ENCODE results near the gene DDR1. TPM values are rescaled to one million over a fixed set of nuclear protein-coding genes. Genes with fewer than 3 reads are reported as not detected.
"Not testable (repeated sequence)": the region's sequence is repeated elsewhere in the genome, so short reads cannot be mapped to it uniquely, and the experiment has no call there.

The DDR1 gene
- polyA plus RNA-seq, 1 donor: 167 TPM

DNA sequence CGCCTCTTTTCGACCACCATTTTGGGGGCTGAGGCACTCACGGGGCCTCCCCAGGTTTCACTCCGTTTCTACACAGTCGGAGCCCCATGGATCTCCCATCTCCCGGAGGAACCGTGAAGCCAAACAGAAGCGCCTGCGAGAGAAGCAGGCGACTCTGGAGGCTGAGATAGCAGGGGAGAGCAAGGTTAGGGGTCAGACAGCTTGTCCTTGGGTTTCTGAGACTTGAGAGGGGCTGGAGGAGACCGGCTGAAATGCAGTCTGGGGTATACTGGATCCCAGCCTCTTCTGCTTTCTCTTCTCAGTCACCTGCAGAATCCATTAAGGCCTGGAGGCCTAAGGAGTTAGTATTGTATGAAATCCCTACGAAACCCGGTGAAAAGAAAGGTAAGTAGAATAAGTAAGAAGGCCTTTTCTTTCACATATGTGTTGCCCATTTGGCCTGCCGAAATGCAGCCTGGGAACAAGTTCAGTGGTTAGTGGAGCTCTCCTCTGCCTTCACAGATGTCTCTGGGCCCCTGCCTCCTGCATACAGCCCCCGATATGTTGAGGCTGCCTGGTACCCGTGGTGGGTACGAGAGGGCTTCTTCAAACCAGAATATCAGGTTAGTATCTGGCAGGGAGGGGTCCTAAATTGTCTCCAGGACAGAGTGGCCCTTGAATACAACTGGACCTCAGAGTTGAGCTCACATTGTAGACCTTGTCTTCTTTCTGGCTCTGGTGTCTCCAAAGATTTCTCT, 30.7 kb downstream of the DDR1 start:
- DNase-seq: no peak

DNA sequence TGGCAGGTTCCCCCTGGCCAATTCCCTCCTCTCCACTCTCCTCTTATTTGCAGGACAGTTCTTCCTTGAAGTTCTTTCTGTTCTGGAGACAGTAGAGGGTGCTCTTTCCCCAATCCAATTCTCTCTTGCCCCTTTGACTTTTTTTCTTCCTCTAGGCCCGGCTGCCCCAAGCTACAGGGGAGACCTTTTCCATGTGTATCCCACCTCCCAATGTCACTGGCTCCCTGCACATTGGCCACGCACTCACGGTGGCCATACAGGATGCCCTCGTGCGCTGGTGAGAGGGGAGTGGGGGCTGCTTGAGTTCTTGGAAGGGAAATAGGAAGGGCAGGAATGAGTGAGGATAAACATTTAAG, 31.2 kb downstream of the DDR1 start:
- peak; percentile 85 for DNase-seq

DNA sequence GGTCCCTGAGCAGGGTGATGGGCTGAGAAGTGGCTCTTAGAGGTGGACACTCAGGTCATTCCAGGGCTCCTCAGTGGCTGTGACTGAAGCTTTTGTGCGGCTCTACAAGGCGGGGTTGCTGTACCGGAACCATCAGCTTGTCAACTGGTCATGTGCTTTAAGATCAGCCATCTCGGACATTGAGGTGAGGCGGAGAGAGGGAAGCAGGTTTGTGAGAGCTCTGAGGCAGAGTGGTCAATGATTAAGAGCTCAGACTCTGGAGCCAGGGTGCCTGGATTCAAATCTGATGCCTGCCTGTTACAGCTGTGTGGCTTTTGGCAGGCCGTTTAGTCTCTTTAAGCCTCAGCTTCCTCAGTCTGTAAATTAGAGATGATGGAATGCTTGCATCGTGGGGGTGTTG, 32.7 kb downstream of the DDR1 start:
- DNase-seq: no peak

DNA sequence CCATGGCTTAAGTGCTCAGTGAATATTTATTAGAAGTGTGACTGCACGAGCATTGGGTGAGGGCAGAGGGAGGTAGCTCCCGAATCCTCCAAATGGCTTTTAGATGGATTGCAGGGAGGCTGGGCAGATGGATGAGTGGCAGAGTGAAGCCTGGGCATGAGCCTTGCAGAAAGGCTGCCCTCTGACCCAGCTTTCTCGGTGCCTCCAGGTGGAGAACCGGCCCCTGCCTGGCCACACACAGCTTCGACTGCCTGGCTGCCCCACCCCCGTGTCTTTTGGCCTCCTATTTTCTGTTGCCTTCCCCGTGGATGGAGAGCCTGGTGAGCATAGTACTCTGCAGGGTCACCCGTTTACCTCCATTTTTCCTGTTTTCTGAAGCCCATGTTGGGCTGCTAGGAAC, 33.2 kb downstream of the DDR1 start:
- DNase-seq: no peak

DNA sequence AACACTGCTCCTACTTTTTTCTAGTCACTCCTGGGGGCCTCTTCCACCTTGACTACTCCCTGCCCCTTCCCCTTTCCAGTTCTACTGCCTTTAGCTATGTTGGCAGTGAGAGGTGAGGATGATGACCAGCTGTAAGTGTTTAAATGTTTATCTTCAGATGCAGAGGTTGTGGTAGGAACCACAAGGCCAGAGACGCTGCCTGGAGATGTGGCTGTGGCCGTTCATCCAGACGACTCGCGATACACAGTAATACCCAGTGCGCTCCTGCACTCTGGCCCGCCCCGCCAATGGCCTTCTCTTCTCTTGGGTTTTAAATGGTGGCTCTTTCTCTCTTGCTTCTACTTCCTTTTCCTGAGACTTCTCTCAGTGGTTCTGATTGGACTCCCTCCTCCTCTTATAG, 34.4 kb downstream of the DDR1 start:
- DNase-seq: no peak

DNA sequence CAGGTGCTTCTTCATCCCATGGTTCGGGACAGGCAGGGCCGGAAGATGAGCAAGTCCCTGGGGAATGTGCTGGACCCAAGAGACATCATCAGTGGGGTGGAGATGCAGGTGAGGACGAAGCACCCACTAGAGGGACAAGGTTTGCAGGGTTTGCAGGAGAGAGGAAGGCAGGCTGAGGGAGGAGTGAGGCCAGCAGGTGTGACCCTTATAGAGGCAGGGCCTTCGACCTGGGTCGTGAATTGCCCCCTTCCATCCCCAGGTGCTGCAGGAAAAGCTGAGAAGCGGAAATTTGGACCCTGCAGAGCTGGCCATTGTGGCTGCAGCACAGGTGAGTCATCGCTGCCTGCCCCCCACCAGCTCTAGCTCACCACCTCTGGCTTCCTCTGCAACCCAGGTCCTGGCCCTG, 38.1 kb downstream of the DDR1 start:
- no peak for DNase-seq

DNA sequence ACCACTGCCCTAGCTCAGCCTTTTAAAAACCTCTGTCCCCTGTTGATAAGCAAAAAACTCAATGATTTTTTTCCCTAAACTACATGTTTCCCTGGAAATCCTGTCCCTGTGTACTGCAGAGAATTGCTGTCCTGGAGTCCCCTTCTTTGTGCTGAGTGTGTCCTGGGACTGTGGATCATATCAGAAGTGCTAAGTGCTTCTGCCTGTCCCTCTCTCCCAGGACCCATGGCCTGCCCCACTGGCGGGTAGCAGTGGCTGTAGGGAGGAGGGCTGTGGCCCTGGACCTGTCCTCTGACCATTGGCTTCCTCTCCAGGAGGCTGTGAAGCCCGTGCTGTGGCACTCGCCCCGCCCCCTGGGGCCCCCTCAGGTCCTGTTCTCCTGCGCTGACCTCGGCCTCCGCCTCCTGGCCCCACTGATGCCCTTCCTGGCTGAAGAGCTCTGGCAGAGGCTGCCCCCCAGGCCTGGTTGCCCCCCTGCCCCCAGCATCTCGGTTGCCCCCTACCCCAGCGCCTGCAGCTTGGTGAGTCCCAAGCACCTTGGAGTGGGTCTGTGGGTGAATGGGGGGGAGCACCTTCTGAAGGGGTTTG, 39.8 kb downstream of the DDR1 start:
- DNase-seq: not testable (repeated sequence)

DNA sequence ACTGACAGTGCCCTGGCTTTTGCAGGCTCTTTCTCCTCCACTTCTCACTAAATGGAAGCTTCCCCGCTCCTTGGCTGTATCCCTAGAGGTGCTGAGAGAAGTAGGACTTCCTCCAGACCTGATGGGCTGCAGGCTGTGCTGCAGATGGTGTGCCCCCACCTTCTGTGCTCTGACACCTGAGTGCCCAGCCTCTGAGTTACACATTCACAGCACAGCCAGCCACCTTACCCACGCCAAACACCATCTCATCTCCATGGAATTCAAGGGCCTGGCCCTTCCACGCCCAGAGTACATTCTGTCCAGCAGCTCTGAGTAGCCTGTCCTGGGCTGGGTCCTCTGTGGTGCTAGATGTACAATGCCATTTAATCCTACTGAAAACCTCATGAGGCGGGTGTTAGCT, 42.3 kb downstream of the DDR1 start:
- no peak for DNase-seq

DNA sequence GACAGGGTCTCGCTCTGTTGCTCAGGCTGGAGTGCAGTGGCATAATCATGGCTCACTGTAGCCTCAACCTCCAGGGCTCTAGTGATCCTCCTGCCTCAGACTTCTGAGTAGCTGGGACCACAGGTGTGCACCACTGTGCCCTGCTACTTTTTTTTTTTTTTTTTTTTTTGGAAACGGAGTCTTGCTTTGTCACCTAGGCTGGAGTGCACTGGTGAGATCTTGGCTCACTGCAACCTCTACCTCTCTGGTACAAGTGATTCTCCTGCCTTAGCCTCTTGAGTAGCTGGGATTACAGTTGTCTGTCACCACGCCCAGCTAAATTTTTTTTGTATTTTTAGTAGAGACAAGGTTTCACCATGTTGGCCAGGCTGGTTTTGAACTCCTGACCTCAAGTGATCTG, 42.8 kb downstream of the DDR1 start:
- not testable (repeated sequence) for DNase-seq

DNA sequence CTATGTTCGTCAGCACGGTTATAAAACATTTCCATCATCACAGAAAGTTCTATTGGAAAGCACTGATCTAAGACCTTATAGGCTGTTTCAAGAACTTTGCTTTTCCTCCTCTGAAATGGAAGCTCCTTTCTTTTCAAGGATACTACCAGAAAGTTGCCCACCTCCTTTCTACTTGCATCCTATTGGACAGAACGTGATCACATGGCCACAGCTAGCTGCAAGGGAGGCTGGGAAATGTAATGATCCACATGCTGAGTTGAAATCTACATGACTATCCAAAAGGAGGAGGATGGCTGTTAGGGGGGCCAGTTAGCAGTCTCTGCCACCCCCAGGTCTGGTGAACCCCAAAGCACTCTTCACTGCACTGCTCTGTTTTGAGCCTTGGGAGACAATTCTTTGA, 44.4 kb downstream of the DDR1 start:
- no peak for DNase-seq

DNA sequence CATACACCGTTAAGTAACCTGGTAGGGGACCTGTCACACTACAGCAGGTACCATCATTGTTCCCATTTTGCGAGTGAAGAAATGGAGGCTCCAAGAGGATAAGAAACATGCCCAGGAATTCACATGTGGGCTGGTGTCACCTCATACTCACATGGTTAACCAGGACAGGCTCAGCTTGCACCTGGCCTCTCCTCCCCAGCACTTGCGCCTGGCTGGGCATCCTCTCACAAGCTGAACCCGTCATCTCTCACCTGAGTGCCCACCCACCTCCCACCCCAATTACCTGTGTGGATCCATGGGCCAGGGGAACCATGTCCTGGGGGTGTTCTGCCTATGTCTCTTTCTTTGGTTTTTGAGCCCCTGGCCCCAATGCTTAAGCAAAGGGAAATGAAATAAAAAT, 46.2 kb downstream of the DDR1 start:
- DNase-seq: no peak

DNA sequence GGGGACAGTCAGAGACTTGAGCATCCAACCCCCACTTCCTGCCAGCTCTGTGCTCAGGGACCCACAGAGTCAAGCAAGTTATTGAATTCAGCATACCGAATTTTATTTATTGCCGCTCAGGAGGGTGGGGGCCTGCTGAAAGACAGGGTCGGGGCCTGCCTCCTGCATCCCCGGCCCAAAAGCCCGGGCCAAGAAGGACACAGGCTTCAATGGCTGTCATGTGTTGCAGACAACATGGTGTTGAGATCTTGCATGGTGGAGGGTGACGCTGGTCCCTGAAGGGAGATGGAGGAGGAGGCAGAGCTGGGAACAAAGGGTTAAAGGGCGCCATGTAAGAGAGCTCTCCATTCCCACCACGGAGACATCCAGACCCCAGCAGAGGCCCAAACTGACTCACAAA, 47.0 kb downstream of the DDR1 start:
- no peak for DNase-seq

DNA sequence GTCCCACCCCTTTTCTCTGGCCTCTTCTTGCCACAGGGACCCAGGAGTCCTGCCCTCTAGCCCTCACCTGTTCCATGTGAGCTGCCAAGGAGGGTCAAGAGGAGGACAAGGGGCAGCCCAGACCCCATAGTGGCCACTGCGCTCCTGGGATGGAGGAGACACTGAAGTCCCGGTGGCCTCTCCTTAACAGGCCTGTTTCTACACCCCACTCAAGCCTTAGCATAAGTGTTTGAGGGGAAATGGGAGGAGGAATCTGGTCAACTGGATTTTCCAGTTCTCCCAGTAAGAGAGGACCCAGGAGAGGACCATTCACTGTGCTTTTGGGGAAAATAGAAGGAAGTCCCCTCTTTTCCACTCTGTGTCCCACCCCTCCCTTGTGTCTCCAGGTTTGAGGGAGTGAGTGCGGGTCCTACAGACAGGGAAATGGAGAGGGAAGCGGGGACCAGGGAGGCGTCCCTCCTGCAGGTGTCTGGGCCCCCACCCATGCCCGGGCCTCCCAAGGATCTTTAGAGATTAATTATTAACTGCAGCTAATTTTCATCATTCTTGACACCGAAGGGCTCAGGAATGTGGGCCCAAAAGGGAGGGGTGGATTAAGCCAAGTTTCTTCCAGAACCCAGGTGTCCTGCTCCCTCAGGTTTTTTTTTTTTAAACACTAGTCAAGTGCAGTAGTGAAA, 47.8 kb downstream of the DDR1 start, which contains the start of gene SFTA2:
TSS of gene SFTA2 (minus strand) at position 202 of the 677 bp plus-strand sequence. CDS start at position 128, 74 bp downstream.
- DNase-seq: no peak

DNA sequence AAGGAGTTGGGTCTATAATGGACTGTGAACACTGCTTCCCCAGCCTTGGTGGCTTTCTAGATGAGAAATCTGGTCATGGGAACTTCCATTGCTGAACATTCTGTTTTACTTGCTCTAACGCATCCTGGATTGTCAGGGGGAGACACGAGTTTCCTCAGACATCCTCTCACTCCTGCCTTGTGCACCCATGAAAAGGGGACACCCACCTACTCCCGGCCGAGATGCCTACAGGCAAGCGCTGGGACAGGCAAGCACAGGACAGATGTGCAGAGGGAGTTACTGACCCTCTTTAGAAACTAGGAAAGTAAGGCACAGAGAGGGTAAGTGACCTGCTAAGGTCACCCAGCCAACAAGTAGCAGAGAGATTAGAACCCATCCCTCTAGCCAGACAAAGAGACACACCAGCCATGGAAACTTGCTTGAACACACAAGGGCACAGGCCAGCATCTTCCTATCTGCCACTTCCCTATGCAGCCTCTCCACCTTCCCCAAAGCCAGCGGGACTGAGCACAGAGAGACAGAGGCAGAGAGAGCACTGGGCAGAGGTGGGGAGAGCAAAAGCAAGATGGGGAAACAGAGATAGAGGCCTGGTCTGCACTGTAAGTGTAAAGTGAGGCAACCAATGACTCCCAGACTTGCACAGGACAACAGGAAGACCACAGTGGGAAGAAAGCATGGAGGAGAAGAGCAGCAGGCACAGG, 48.5 kb downstream of the DDR1 start:
- DNase-seq: no peak

DNA sequence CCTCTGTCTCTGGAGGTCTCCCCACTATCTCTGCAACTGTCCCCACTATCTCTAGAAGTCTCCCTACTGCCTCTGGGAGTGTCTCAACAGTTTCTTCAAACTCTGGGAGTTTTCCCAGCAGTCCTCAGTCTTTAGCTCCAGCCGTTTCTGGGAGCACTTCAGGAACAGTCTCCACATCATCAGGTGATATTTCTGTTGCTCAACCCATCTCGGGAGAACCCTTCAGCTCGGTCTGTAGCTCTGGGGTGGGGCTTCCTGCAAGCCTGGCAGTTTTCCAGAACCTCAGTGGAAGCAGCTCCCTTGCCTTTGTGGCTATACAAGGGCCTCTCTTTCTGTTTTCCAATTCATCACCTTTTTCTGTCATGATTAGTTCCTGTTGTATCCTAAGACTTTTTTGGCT, 50.7 kb downstream of the DDR1 start:
- no peak for DNase-seq

DNA sequence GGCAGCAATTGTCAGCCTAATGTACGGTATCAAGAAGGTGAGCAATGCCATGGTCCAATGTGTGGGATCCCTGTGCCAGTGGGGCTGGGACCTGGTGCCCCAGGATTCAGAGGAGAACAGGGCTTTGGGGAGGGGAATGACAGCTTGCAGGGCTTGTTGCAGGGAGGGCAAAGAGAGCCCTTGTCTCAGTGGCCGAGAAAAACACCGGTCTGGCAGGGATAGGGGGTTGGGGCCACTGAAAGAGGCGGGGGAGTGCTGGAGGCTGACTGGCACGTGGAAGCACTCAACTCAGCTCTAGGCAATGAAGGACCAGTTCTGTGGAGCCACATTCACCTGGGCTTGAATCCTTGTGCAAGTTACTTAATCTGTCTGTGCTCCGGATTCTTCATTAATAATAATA, 52.9 kb downstream of the DDR1 start:
- no peak for DNase-seq

DNA sequence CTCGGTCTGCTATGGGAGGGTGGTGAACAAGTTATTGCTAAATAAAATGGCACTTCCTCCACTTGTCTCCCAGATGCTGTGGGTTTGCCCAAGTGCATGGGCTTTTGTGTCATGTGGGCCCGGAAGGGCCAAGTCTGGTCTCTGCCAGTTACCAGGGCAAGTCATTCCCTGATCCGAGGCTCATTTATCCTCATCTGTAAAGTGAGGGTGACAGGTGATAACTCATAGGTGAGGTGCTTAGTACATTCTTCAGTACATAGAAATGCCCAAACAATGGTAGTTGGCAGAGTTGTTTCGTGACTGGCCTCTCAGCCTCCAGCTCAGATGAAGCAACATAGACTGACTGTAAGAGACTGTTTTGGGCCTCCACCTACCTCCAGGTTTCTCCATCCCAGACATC, 54.4 kb downstream of the DDR1 start:
- no peak for DNase-seq

DNA sequence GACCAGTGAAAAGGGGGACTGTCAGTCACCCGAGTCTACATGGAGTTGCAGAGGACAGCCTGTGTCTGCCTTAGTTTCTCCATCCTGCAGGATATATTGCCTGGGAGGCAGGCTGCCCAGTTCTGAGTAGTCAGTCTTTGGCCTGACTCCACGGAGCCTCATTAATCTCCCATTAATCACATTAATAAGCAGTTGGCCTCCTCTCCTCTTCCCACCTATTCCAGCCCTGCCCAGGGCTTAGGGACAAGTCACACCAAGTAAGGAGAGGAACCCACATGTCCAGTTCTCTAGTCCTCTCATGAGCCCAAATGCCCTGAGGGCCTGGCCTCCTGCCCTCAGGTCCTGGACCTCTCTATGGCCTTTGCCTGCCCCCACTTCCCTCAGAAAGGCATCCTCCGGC, 55.2 kb downstream of the DDR1 start:
- DNase-seq: no peak

DNA sequence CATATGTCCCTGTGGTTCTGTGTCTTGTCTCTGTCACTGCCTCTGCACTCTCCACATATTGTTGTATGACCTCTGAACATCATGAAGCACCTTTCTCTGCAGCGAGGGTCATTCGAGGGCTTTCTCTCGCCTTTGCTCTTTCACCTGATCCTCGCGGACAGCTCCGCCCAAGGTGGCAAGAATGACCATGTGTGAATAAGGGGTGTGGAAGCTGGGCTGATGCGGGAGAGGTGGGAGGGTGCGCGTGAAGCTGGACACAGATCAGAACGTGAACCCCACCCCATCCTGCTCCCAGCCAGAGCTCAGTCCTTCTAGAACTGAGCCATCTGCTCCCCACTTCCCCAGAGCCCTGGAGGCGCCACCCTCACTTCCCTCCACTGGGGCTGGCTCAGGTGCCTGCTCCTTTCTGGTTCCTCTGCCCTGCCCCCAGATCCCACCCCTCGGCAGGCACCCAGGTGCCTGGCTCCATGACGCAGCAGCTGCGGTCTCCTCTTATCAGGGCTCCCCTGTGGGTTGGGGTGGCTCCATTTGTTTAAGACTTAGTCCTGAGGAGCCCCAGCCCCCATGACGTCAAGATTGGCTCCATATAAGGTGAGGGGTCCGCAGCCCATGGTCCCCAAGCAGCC, 56.2 kb downstream of the DDR1 start, which contains the start of gene MUCL3:
TSS of gene MUCL3 (plus strand) at position 613 of the 626 bp plus-strand sequence. CDS start 27 bp downstream, outside the sequence.
- no peak for DNase-seq

DNA sequence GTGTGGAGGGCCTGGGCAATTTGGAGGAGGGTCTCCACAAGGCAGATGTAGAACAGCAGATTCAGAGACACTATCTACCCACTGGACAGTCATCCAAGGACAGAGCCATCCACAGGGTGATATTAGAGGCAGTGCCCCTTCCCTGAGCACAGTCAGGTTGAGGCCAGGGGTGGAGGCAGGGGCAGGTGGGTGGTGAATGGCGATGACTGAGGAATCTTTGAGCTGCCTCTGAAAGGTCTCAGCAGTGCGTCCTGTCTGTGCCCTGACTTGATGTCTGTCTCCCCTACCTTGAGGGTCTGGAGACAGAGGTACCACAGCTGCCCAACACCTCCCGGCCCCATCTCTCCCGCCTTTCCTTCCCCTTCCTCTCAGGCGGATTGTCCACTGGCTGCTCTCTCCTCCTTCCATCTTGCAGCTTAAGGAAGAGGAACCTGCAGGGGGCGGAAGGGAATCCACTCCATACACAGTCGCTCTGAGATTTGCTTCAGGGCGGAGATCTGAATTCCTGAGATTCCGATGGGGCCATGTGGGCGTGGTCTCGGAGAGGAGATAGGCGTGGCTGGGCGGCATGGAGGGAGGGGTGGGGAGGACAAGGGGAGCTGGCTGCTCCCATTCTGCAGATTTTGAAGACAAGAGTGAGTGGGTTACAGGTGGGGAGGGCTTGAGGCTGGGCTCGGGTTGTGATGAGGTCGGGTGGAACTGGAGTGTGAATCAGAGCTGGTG, 58.2 kb downstream of the DDR1 start:
- peak; percentile 81 for DNase-seq

DNA sequence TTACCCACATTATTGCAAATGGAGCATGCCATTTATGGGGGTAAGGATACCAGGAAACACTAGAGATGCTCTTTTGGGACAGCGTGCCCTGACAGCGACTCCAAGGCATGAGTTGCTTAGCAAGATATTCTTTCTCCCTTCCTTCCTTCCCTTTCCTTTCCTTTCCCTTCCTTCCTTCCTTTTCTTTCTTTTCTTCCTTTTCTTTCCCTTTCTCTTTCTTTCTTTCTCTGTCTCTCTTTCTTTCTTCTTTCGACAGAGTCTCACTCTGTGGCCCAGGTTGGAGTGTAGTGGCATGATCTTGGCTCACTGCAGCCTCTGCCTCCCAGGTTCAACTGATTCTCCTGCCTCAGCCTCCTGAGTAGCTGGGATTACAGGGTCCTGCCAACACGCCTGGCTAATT, 59.7 kb downstream of the DDR1 start:
- no peak for DNase-seq

DNA sequence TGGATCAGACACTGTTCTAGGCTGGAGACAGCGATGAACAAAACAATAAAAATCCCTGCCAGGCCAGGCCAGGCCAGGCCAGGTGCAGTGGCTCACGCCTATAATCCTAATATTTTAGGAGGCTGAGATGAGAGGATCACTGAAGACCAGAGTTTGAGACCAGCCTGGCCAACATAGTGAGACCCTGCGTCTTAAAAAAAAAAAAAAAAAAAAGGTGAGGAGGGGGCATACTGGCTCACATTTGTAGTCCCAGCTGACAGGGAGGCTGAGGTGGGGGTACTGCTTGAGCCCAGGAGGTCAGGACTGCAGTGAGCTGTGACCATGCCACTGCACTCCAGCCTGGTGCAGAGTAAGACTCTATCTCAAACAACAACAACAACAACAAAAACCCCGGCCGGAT, 61.0 kb downstream of the DDR1 start:
- DNase-seq: no peak

All from left kidney (tissue), 2 donors.